Progenitor cell of endocrine pancreas (in vitro differentiated cells): Measurements from ENCODE around the gene HLA-A. TPM values are rescaled to one million over a fixed set of nuclear protein-coding genes. Genes with fewer than 3 reads are reported as not detected.
A peak's percentile ranks its signal among the peaks of the same experiment; 100 is the strongest.
"Not testable (repeated sequence)": the region's sequence is repeated elsewhere in the genome, so short reads cannot be mapped to it uniquely, and the experiment has no call there.

Experiments
- DNase-seq: peaks from one replicate; pipeline ENCODE4 v3.0.0; 2021; ENCODE audit warnings: low spot score; ENCODE audit not compliant: unreplicated experiment
- H3K27ac Mint-ChIP-seq: 2 replicates; pipeline ENCODE4 v1.8.0; 2021; ENCODE audit warnings: mild to moderate bottlenecking, moderate library complexity, mixed read lengths
- H3K27me3 Mint-ChIP-seq: 2 replicates; pipeline ENCODE4 v1.8.0; 2021; ENCODE audit warnings: mixed read lengths
- H3K36me3 Mint-ChIP-seq: 2 replicates; pipeline ENCODE4 v1.8.0; 2022; ENCODE audit warnings: mixed read lengths; ENCODE audit not compliant: insufficient read depth
- H3K4me1 Mint-ChIP-seq: 2 replicates; pipeline ENCODE4 v1.8.0; 2021; ENCODE audit warnings: low read depth, mixed read lengths
- H3K4me3 Mint-ChIP-seq: 2 replicates; pipeline ENCODE4 v1.8.0; 2021; ENCODE audit warnings: low read depth, mild to moderate bottlenecking, moderate library complexity, mixed read lengths
- H3K9me3 Mint-ChIP-seq: 2 replicates; pipeline ENCODE4 v1.8.0; 2021; ENCODE audit warnings: low read depth, mixed read lengths
- CTCF ChIP-seq: fragments of 200-600 bp; sonication (generic); IDR thresholded peaks from one replicate; pipeline ENCODE4 v1.5.0; 2021; ENCODE audit warnings: antibody characterized with exemption, mild to moderate bottlenecking; ENCODE audit not compliant: unreplicated experiment
- total RNA-seq: library from RNA; stranded (reverse); gene quantifications from 2 replicates; pipeline ENCODE4 v1.2.1, GENCODE V29; 2021

The HLA-A gene
- total RNA-seq, 1 donor from 2014 or later = 204 TPM

DNA sequence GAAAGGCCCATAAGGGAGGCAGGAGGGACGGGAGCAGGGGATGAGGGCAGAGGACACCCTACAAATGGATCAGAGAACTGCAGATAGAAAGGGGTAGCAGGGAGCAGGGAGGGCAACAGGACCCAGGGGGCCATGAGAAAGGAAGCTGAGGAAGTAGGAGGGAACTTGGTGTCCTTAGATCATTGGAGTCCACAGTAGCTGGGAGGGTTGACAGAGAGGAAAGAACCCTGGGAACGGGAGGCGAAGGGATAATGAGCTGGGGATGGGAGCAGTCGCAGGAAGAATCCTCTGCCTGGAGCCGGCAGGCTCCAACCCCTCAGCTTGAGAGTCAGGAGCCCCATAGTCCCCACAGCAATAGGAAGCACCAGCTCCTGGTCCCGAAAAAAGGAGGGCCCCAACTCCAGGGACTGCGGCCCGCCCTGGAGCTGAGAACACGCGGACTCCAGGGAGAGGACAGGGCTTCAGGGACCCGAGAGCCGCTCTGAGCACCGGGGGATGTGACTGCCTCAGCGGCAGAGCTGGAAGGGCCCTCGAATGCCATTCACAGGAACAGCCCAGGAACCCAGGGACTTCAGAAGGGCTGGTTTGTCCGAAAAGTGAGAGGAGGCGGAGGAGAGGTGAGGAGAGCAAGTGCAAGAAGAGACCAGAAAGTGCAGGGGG, 32.7 kb downstream of the HLA-A start:
- Mint-ChIP-seq H3K27ac (no peak overlapping the region), H3K27me3 (peaks cover 60% of the 10 kb centered on the region), H3K4me1 (peaks cover 13% of the 10 kb centered on the region), H3K4me3 (peak overlapping the region; percentile 78), H3K36me3 (no peaks in the 10 kb centered on the region), H3K9me3 (no peaks in the 10 kb centered on the region)
- DNase-seq = no peak
- TF ChIP-seq CTCF = no peak

- DNase-seq = no peak
- peaks cover 60% of the 10 kb centered on the region for H3K27me3 Mint-ChIP-seq
- H3K36me3 Mint-ChIP-seq = no peaks in the 10 kb centered on the region
- H3K4me1 Mint-ChIP-seq = peaks cover 13% of the 10 kb centered on the region
- H3K9me3 Mint-ChIP-seq = no peaks in the 10 kb centered on the region
- no peak overlapping the region for H3K27ac Mint-ChIP-seq
- H3K4me3 Mint-ChIP-seq = peak overlapping the region; percentile 78
- TF ChIP-seq CTCF = no peak
These were observed 33.2 kb downstream of the HLA-A start for GRCh38 chr6:29975561-29975907.

- H3K36me3 Mint-ChIP-seq = no peaks in the 10 kb centered on the region
- no peaks in the 10 kb centered on the region for H3K9me3 Mint-ChIP-seq
- peak overlapping the region; percentile 78 for H3K27ac Mint-ChIP-seq
- TF ChIP-seq CTCF = no peak
- peaks cover 13% of the 10 kb centered on the region for H3K4me1 Mint-ChIP-seq
- H3K27me3 Mint-ChIP-seq = peaks cover 62% of the 10 kb centered on the region
- DNase-seq = no peak
- peak overlapping the region; percentile 78 for H3K4me3 Mint-ChIP-seq
These were observed 33.9 kb downstream of the HLA-A start for GRCh38 chr6:29976253-29976587.

GRCh38 chr6:29976588-29977424, 34.5 kb downstream of the HLA-A start:
- no peak for TF ChIP-seq CTCF

GRCh38 chr6:29977425-29977727, 35.0 kb downstream of the HLA-A start:
- H3K36me3 Mint-ChIP-seq = no peaks in the 10 kb centered on the region
- no peak for DNase-seq
- peaks cover 59% of the 10 kb centered on the region for H3K27me3 Mint-ChIP-seq
- no peak for TF ChIP-seq CTCF
- peak overlapping the region; percentile 71 for H3K27ac Mint-ChIP-seq
- no peaks in the 10 kb centered on the region for H3K9me3 Mint-ChIP-seq
- peak overlapping the region; percentile 78 for H3K4me3 Mint-ChIP-seq
- H3K4me1 Mint-ChIP-seq = peaks cover 13% of the 10 kb centered on the region

More at GRCh38 chr6:29976588-29977424, 34.5 kb downstream of the HLA-A start:
- H3K27ac Mint-ChIP-seq = peak overlapping the region; percentile 78
- DNase-seq = peak; percentile 34
- peaks cover 13% of the 10 kb centered on the region for H3K4me1 Mint-ChIP-seq
- H3K4me3 Mint-ChIP-seq = peak overlapping the region; percentile 78
- peaks cover 64% of the 10 kb centered on the region for H3K27me3 Mint-ChIP-seq
- H3K9me3 Mint-ChIP-seq = no peaks in the 10 kb centered on the region
- no peaks in the 10 kb centered on the region for H3K36me3 Mint-ChIP-seq

- H3K9me3 Mint-ChIP-seq, DNase-seq, H3K4me3 Mint-ChIP-seq, H3K27ac Mint-ChIP-seq, H3K36me3 Mint-ChIP-seq: not testable (repeated sequence)
- H3K27me3 Mint-ChIP-seq = peaks cover 39% of the 10 kb centered on the region
- H3K4me1 Mint-ChIP-seq = peaks cover 13% of the 10 kb centered on the region
These were observed 37.7 kb downstream of the HLA-A start for GRCh38 chr6:29980013-29980412.
